Spleen (tissue), 7 donors: ENCODE measurements around the gene ADM.
"Not testable (repeated sequence)": the region's sequence is repeated elsewhere in the genome, so short reads cannot be mapped to it uniquely, and the experiment has no call there.

Experiments
- CTCF ChIP-seq, 11 experiments: fragments of 200-600 bp in 7 of 11; fragments of 450-650 bp in 4 of 11; sonication (generic) in 4 of 11; IDR thresholded peaks in 8 of 11; conservative IDR thresholded peaks in 3 of 11; 1 replicate in 7 of 11; 2 replicates in 4 of 11; pipeline versions ENCODE4 v1.4.0 to v1.8.0; 2016 to 2021; ENCODE audit warnings: antibody characterized with exemption in 11 of 11, inconsistent platforms in 4 of 11, mild to moderate bottlenecking in 1 of 11
- POLR2A ChIP-seq, 3 donors: fragments of 450-650 bp; IDR thresholded peaks; one replicate each; pipeline ENCODE4 v1.5.1; 2017; ENCODE audit warnings: antibody characterized with exemption in 3 of 3, mild to moderate bottlenecking in 1 of 3
- POLR2AphosphoS5 ChIP-seq, 3 donors: sonication (generic); formaldehyde crosslinking; IDR thresholded peaks; one replicate each; pipeline ENCODE4 v1.5.1; 2017; ENCODE audit warnings: antibody characterized with exemption in 3 of 3
- donor health status: DM: no; HTN: no; CAD: no; lungs with moderate emphysema.
- donor health status: DM: no; HTN: no; CAD: no.
- donor health status: DM: no; HTN: no; CAD: no.

GRCh38 chr11:10264716-10265115 lies 40.2 kb upstream of the ADM start:
- not testable (repeated sequence) for TF ChIP-seq POLR2AphosphoS5 (IDR thresholded peaks at IDR 0.05); POLR2A (IDR thresholded peaks at IDR 0.05); CTCF (IDR thresholded peaks at IDR 0.05 in 8 of 11, conservative IDR thresholded peaks at IDR 0.05 in 3 of 11)
